Left lung (tissue), 10 donors: ENCODE results near the gene MYOM1. TPM values are rescaled to one million over a fixed set of nuclear protein-coding genes. Genes with fewer than 3 reads are reported as not detected.
A peak's percentile ranks its signal among the peaks of the same experiment; 100 is the strongest.

Experiments used
- ATAC-seq: fragments of 200-7000 bp; cut with Tn5 transposase; one replicate; pipeline ENCODE4 v1.9.1; 2020; ENCODE audit warnings: moderate library complexity
- DNase-seq, 4 donors: peaks; one replicate each; pipeline ENCODE4 v3.0.0-alpha.2; 2013 to 2020
- H3K27ac ChIP-seq, 2 donors: fragments of 200-600 bp; sonication (generic) in 1 of 2; one replicate each; pipeline versions ENCODE4 v1.5.0 to v1.8.0; 2020 to 2021
- H3K27me3 ChIP-seq, 2 donors: fragments of 200-600 bp; sonication (generic) in 1 of 2; one replicate each; pipeline versions ENCODE4 v1.5.0 to v1.8.0; 2020 to 2021
- H3K36me3 ChIP-seq, 2 donors: fragments of 200-600 bp; sonication (generic) in 1 of 2; one replicate each; pipeline versions ENCODE4 v1.5.0 to v1.8.0; 2020 to 2021
- H3K4me1 ChIP-seq, 2 donors: fragments of 200-600 bp; one replicate each; pipeline ENCODE4 v1.8.0; 2021
- H3K4me3 ChIP-seq, 2 donors: fragments of 200-600 bp; sonication (generic) in 1 of 2; one replicate each; pipeline versions ENCODE4 v1.5.0 to v1.8.0; 2020 to 2021; ENCODE audit warnings: mild to moderate bottlenecking in 1 of 2
- H3K9me3 ChIP-seq, 2 donors: fragments of 200-600 bp; sonication (generic) in 1 of 2; one replicate each; pipeline versions ENCODE4 v1.5.0 to v1.8.0; 2020 to 2021
- intact Hi-C, 2 donors: fragments of 100-400 bp; cut with DNase I; formaldehyde crosslinking; loops; one replicate each; pipeline versions ENCODE4 v1.11.2 to v1.14.2; 2022
- polyA plus RNA-seq, 6 donors: library from polyadenylated mRNA; unstranded; fragments of 120-200 nt; gene quantifications; one replicate each; pipeline ENCODE4 v1.2.1, GENCODE V29; 2013; ENCODE audit not compliant: insufficient read length in 6 of 6
- total RNA-seq, 2 donors: library from RNA; stranded (reverse); fragmentation: NEBNext Ultra II Directional; extraction: Animal tissue kit (Norgen Biotek cat#: 25700); gene quantifications; one replicate each; pipeline ENCODE4 v1.2.1, GENCODE V29; 2021
- TF ChIP-seq, protein P1 (sequence below), 2 donors: fragments of 200-600 bp; sonication (generic) in 1 of 2; IDR thresholded peaks; one replicate each; pipeline versions ENCODE4 v1.5.0 to v1.8.0; 2021; ENCODE audit warnings: antibody characterized with exemption in 2 of 2
- donor health status: DM: no; HTN: yes; CAD: no.
- donor health status: DM: no; HTN: no; CAD: no.

The MYOM1 gene
- total and polyA plus RNA-seq, 8 donors, result 1.5 to 4.5 (median 2.4) TPM

GRCh38 chr18:3119401-3120341 lies 100.1 kb downstream of the MYOM1 start:
- Histone ChIP-seq H3K4me1 (peaks cover 0 to 11% of the 10 kb centered on the region in 2 donors), H3K9me3 (no peaks in the 10 kb centered on the region), H3K27me3 (no peaks in the 10 kb centered on the region), H3K4me3 (no peak overlapping the region), H3K27ac (peak overlapping the region; percentile 78 to 83), H3K36me3 (no peaks in the 10 kb centered on the region)
- TF ChIP-seq, protein P1, sequence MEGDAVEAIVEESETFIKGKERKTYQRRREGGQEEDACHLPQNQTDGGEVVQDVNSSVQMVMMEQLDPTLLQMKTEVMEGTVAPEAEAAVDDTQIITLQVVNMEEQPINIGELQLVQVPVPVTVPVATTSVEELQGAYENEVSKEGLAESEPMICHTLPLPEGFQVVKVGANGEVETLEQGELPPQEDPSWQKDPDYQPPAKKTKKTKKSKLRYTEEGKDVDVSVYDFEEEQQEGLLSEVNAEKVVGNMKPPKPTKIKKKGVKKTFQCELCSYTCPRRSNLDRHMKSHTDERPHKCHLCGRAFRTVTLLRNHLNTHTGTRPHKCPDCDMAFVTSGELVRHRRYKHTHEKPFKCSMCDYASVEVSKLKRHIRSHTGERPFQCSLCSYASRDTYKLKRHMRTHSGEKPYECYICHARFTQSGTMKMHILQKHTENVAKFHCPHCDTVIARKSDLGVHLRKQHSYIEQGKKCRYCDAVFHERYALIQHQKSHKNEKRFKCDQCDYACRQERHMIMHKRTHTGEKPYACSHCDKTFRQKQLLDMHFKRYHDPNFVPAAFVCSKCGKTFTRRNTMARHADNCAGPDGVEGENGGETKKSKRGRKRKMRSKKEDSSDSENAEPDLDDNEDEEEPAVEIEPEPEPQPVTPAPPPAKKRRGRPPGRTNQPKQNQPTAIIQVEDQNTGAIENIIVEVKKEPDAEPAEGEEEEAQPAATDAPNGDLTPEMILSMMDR (IDR thresholded peaks at IDR 0.05), result no peak
- intact Hi-C loops, result no loop called here
- ATAC-seq, result peak; percentile 36
- DNase-seq, result no peak

GRCh38 chr18:3118195-3119010 lies 101.4 kb downstream of the MYOM1 start:
- TF ChIP-seq, protein P1 (IDR thresholded peaks at IDR 0.05), result no peak
- peaks cover 0 to 11% of the 10 kb centered on the region in 2 donors for H3K4me1 ChIP-seq
- DNase-seq, result peak in 1 of 4 donors; percentile 63
- H3K27ac ChIP-seq, result peak overlapping the region; percentile 78 to 83
- peak; percentile 72 for ATAC-seq
- no peaks in the 10 kb centered on the region for H3K27me3 ChIP-seq
- H3K9me3 ChIP-seq, result no peaks in the 10 kb centered on the region
- intact Hi-C loops, result no loop called here
- no peak overlapping the region for H3K4me3 ChIP-seq
- H3K36me3 ChIP-seq, result no peaks in the 10 kb centered on the region

- no peaks in the 10 kb centered on the region for H3K36me3 ChIP-seq
- intact Hi-C loops, result no loop called here
- H3K27me3 ChIP-seq, result no peaks in the 10 kb centered on the region
- no peaks in the 10 kb centered on the region for H3K9me3 ChIP-seq
- H3K4me3 ChIP-seq, result no peak overlapping the region
- peaks cover 0 to 11% of the 10 kb centered on the region in 2 donors for H3K4me1 ChIP-seq
- peak overlapping the region; percentile 78 to 83 for H3K27ac ChIP-seq
- ATAC-seq (peak; percentile 65), DNase-seq (peak in 1 of 4 donors; percentile 40)
- TF ChIP-seq, protein P1 (IDR thresholded peaks at IDR 0.05), result no peak
Measured at GRCh38 chr18:3117493-3118192, 102.1 kb downstream of the MYOM1 start.

DNA sequence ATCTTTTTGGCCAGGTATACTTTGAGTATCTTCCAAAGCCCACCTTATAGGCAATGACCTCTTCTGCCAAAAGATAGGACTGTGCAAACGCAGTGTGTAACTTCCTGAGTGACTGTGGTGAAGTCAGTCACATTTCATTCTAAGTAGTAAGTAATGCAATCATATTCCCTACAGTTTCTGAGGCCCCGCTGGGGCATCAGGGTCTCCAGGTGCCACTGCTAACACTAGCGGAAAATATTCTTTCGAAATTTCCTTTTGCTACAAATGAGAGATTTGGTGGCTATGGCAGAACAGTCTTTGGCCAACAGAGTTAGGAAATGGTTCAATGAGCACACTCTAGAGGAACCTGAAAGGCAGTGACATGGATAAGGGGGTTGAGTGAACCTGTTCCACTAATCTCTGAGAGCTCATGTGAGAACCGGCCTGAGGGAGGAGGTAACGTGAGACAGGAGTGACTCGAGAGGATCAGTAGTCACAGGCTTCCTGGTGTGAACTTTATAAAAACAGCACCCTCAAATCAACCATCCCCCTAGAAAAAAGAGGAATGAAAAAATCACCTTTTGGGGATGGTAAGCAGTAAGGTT lies 104.2 kb downstream of the MYOM1 start:
- H3K9me3 ChIP-seq, result no peaks in the 10 kb centered on the region
- H3K27me3 ChIP-seq, result no peaks in the 10 kb centered on the region
- H3K4me3 ChIP-seq, result no peak overlapping the region
- TF ChIP-seq, protein P1 (IDR thresholded peaks at IDR 0.05), result no peak
- peaks cover 0 to 11% of the 10 kb centered on the region in 2 donors for H3K4me1 ChIP-seq
- H3K27ac ChIP-seq, result peak overlapping the region in 1 of 2 donors; percentile 3
- ATAC-seq, result no peak
- DNase-seq, result no peak
- intact Hi-C loops, result no loop called here
- H3K36me3 ChIP-seq, result no peaks in the 10 kb centered on the region
